GM12801 (cell line): ENCODE results near the gene RRP12.

Source experiments
- CTCF ChIP-seq: IDR thresholded peaks from one replicate; pipeline ENCODE4 v1.5.1; 2011; ENCODE audit warnings: control low read depth; ENCODE audit not compliant: insufficient read length; ENCODE audit errors: extremely low read depth

RRP12 gene

GRCh38 chr10:97332591-97333350, 68.4 kb downstream of the RRP12 start:
- no peak for TF ChIP-seq CTCF

- TF ChIP-seq CTCF = no peak
These were observed 69.9 kb downstream of the RRP12 start for GRCh38 chr10:97331153-97331703.

GRCh38 chr10:97329766-97330165, 71.4 kb downstream of the RRP12 start:
- no peak for TF ChIP-seq CTCF

- TF ChIP-seq CTCF = no peak
These were observed 72.3 kb downstream of the RRP12 start for GRCh38 chr10:97328646-97329453.

- no peak for TF ChIP-seq CTCF
These were observed 73.5 kb downstream of the RRP12 start for GRCh38 chr10:97327348-97328294.

- no peak for TF ChIP-seq CTCF
These were observed 75.4 kb downstream of the RRP12 start for GRCh38 chr10:97325754-97326153.
